NB4 (cell line): Measurements from ENCODE around the gene SWT1.

Experiments
- POLR2A ChIP-seq: IDR thresholded peaks from 2 replicates; pipeline ENCODE4 v1.6.1; 2011; ENCODE audit warnings: mild to moderate bottlenecking; ENCODE audit not compliant: insufficient read length; ENCODE audit errors: extremely low read depth
- TF ChIP-seq, protein P1 (sequence below): IDR thresholded peaks from one replicate; pipeline ENCODE4 v1.5.1; 2012; ENCODE audit warnings: low read depth, low read length

DNA sequence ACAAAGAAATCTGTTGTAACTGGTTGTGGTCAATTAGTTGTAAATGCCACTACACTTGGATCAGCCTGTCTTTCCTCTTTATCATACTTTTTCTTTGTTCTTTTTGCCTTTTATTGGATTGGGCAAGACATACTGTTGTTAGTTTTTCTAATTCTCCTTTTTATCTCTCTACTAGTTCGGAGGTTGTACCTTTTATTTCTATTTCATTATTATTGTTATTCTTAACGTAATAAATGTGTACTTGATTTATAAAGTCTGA, 100.9 kb downstream of the SWT1 start:
- TF ChIP-seq, protein P1, sequence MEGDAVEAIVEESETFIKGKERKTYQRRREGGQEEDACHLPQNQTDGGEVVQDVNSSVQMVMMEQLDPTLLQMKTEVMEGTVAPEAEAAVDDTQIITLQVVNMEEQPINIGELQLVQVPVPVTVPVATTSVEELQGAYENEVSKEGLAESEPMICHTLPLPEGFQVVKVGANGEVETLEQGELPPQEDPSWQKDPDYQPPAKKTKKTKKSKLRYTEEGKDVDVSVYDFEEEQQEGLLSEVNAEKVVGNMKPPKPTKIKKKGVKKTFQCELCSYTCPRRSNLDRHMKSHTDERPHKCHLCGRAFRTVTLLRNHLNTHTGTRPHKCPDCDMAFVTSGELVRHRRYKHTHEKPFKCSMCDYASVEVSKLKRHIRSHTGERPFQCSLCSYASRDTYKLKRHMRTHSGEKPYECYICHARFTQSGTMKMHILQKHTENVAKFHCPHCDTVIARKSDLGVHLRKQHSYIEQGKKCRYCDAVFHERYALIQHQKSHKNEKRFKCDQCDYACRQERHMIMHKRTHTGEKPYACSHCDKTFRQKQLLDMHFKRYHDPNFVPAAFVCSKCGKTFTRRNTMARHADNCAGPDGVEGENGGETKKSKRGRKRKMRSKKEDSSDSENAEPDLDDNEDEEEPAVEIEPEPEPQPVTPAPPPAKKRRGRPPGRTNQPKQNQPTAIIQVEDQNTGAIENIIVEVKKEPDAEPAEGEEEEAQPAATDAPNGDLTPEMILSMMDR, result no peak
- TF ChIP-seq POLR2A, result no peak
